Measurements from ENCODE around the gene CHRNE.
"Not testable (repeated sequence)": the region's sequence is repeated elsewhere in the genome, so short reads cannot be mapped to it uniquely, and the experiment has no call there.

GRCh38 chr17:4906642-4907041 is 3.7 kb upstream of the CHRNE start:
- TF ChIP-seq EP300, CTCF (IDR thresholded peaks at IDR 0.05): not testable (repeated sequence)

All from esophagus muscularis mucosa (tissue), 3 donors.